GM19372 (cell line): Measurements from ENCODE around the gene LGALS13.

Experiments used
- ATAC-seq: cut with Tn5 transposase; IDR thresholded peaks from one replicate; pipeline ENCODE4 v1.9.1; 2021; ENCODE audit warnings: mild to moderate bottlenecking, low read depth, moderate library complexity; ENCODE audit not compliant: unreplicated experiment

Gene LGALS13

GRCh38 chr19:39602224-39602623, at the start of gene LGALS13:
Gene LGALS13 (plus strand): TSS chr19:39602524. CDS start chr19:39602569, 45 bp downstream.
- ATAC-seq, result no peak

GRCh38 chr19:39553082-39553652, 49.2 kb upstream of the LGALS13 start:
- no peak for ATAC-seq

GRCh38 chr19:39554701-39555311, 47.5 kb upstream of the LGALS13 start:
- no peak for ATAC-seq

- ATAC-seq, result no peak
Observed at GRCh38 chr19:39555883-39556282, 46.4 kb upstream of the LGALS13 start.

GRCh38 chr19:39557811-39558623, 44.3 kb upstream of the LGALS13 start:
- ATAC-seq, result no peak

- ATAC-seq, result no peak
Observed at GRCh38 chr19:39558624-39559117, 43.7 kb upstream of the LGALS13 start.

GRCh38 chr19:39563408-39563807, 38.9 kb upstream of the LGALS13 start:
- ATAC-seq, result no peak

- ATAC-seq, result no peak
Observed at GRCh38 chr19:39566064-39566463, 36.3 kb upstream of the LGALS13 start.

GRCh38 chr19:39568604-39569003, 33.7 kb upstream of the LGALS13 start:
- ATAC-seq, result no peak

GRCh38 chr19:39582442-39582841, 19.9 kb upstream of the LGALS13 start:
- no peak for ATAC-seq

GRCh38 chr19:39582891-39583625, 19.3 kb upstream of the LGALS13 start:
- no peak for ATAC-seq

- ATAC-seq, result no peak
Observed at GRCh38 chr19:39587496-39587895, 14.8 kb upstream of the LGALS13 start.

- no peak for ATAC-seq
Observed at GRCh38 chr19:39588066-39588465, 14.3 kb upstream of the LGALS13 start.

GRCh38 chr19:39590265-39590664, 12.1 kb upstream of the LGALS13 start:
- ATAC-seq, result no peak

- ATAC-seq, result no peak
Observed at GRCh38 chr19:39592381-39592780, 9.9 kb upstream of the LGALS13 start.

- no peak for ATAC-seq
Observed at GRCh38 chr19:39595950-39596349, 6.4 kb upstream of the LGALS13 start.

- ATAC-seq, result no peak
Observed at GRCh38 chr19:39596911-39597310, 5.4 kb upstream of the LGALS13 start.

- no peak for ATAC-seq
Observed at GRCh38 chr19:39599116-39599515, 3.2 kb upstream of the LGALS13 start.

GRCh38 chr19:39603825-39604224, 1.5 kb downstream of the LGALS13 start:
- ATAC-seq, result no peak

GRCh38 chr19:39607021-39607420, 4.7 kb downstream of the LGALS13 start:
- ATAC-seq, result no peak

GRCh38 chr19:39607561-39607960, 5.2 kb downstream of the LGALS13 start:
- no peak for ATAC-seq
